Dedifferentiated amniotic fluid mesenchymal stem cell (primary cell): ENCODE measurements around the gene NUTM2B.
"Not testable (repeated sequence)": the region's sequence is repeated elsewhere in the genome, so short reads cannot be mapped to it uniquely, and the experiment has no call there.

Source experiments
- DNase-seq: peaks from one replicate; pipeline ENCODE4 v3.0.0-alpha.2; 2016; ENCODE audit errors: extremely low spot score

NUTM2B gene

DNA sequence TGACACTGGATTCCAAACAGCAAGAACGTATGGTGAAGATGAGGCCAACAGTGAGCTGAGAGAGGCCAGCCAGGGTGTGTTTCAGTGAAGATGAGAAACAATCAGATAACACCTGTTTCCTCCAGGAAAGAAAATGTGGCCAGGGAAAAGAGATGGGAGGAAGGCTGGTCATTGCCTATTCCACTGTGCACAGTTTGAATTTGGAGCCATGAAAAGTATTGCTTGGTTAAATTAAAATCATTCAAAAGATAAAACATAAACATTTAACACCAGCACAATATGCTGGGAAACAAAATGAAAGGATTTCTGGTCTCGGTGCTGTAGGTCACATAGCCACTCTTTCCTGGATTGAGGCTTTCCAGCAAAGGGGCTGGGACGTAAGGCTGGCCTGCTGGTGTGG lies at the start of gene NUTM2B:
TSS of gene NUTM2B (plus strand) at position 301 of the 400 bp plus-strand sequence. CDS start 383 bp downstream, outside the sequence.
- DNase-seq: not testable (repeated sequence)

GRCh38 chr10:79663287-79663686 lies 39.7 kb upstream of the NUTM2B start:
- DNase-seq: not testable (repeated sequence)

DNA sequence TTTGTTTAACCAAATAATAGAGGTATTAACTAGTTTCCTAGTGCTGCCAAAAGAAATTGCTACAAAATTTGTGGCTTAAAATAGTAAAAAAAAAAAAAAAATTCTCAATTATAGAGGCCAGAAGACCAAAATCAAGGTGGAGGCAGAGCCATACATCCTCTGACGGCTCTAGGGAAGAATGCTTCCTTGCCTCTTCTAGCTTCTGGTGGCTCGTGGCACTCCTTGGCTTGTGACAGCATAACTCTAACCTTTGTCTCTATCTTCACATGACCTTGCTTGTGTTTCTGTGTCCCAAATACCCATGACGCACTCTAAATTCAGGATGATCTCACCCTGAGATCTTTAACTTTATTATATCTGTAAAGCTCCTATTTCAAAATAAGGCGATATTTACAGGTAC lies 38.3 kb upstream of the NUTM2B start:
- DNase-seq: not testable (repeated sequence)

- DNase-seq: not testable (repeated sequence)
These were observed 33.7 kb upstream of the NUTM2B start for GRCh38 chr10:79669248-79669788.

DNA sequence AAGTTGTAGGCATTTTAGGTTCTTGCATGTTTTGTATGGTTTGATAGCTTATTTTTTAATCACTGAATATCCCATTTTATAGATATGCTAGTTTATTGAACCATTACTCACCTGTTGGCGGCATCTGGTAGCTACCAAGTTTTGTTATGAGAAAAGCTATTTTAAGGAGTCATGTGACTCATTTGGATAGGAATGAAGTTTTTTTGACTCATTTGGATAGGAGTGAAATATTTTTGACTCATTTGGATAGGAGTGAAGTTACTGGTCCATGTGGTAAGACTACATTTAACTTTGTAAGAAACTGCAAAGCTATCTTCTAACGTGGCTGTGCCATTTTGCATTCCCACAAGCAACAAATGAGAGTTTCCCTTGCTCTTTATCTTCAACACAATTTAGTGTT lies 28.1 kb upstream of the NUTM2B start:
- DNase-seq: not testable (repeated sequence)

GRCh38 chr10:79683026-79683883 lies 19.8 kb upstream of the NUTM2B start:
- not testable (repeated sequence) for DNase-seq

DNA sequence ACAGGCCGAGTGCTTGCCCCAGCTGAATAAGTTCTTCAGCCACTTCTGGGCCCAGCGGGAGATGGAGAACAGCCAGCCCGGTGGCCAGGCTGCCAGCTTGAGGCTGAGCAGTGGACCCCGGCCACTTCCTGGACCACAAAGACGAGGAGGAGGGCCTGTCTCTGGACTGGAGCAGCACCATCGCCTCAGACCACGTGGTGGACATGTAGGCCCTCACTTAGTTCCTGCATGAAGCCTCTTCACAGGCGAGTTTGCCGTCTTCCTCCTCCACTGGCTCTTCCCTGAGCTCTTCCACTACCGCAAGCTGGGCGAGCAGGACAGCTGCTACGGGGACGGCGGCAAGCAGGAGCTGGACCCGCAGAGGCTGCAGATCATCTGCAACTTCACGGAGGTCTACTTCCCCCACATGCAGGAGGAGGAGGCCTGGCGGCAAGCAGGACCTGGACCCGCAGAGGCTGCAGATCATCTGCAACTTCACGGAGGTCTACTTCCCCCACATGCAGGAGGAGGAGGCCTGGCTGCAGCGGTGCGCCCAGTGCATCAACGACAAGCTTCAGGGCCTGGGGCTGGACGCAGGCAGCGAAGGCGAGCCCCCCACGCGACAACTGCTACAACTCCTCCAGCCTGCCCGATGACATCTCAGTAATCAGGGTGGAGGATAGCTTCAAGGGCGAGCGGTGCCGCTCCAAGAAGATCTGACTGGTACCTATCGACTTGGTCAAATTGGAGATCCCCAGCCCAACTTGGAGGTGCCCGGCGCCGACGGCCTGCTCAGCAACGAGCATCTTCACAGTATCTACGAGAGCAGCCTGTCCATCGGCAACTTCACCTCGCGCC lies 18.9 kb upstream of the NUTM2B start:
- not testable (repeated sequence) for DNase-seq

DNA sequence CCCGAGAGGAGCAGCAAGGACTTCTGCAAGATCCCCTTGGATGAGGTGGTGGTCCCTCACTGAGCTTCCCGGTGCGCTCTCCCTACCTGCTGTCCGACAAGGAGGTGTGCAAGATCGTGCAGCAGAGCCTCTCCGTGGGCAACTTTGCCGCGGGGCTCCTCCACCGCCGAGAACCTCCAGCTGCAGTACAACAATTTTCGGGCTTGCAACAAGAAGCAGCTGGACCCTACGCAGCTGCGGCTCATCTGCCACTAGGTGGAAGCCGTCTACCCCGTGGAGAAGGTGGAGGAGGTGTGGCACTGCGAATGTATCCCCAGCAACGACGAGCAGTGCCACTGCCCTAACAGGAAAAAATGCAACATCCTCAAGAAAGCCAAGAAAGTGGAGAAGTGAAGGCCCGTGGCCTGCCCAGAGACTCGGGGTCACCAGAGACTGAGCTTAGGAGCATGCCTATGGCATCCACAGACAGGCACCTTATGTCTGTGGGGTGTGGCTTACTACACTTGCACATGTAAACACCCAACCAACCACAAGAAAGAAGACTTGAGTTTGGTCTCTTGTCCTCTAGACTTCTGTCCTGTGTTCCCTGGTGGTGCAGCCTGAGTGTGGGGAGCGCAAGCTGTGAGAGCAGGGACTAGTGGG lies 17.9 kb upstream of the NUTM2B start:
- DNase-seq: not testable (repeated sequence)

DNA sequence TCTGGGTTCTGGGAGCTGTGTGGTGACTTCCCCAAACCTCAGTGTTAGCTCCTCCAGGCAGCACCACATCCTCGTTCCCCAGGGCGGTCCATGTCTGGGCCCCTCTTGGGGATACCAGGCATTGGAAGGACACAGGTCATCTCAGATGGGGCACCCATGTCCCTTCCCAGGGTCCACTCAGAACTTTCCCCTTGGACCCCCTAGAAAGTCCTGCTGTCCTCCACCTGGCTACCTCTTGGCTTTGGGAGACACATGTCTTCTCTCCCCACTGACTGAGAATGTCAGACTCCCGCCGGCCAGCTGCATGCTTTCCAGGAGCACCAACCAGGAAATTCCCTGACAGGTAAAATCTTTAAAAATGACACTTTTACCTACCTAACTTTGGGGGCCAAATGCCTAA lies 16.4 kb upstream of the NUTM2B start:
- not testable (repeated sequence) for DNase-seq

DNA sequence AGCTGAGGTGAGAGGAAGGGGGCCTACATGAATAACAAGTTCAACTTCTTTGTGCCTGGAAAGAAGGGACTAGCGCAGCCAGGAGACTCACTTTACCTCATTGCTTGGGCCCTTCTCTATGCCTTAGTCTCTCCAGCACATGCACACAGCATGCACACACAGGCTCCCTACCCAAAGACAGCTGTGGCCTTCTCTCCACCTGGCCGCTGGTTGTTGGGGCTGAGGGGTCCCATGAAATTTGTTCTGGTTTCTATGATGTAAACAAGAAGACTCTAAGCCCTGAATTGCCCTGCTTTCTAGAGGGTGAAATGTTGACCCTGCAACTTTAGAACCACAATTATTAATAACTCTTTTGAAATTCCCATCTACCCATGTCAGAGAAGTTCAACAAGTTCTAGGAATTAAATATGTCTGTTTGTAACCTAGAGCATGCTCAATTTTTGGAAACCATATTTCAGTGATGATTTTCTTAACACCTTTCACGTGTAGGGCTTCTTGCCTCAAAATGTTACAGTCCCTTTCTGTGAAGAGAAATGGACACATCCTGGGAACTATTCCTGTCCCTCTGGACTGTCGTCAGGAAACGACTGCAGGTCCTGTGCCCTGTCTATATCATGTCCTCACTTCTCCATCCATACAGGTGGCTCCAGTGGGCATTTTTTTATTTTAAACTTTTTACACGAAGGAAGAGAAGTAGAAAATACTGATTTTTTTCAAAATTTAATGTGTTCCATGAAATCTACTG lies 15.4 kb upstream of the NUTM2B start:
- DNase-seq: not testable (repeated sequence)

- DNase-seq: not testable (repeated sequence)
These were observed 14.2 kb upstream of the NUTM2B start for GRCh38 chr10:79688798-79689197.

DNA sequence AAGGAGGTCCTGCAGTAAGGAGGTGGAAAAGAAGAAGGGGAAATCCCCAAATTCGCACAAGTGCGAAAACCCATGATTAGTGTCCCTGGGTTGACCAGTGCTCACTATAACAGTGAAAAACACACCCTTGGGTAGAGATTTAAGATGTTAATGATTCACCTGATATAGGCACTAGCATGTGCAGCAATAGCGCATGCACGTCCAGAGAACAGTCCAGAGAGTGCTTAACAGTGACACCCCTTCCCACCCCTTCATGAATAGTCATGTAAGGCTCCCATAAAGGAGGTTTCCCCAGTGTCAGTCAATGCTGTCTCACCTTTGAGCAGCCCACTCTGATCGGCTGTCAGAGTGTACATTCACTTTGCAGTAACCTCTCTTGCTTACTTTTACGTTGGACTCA lies 6.4 kb upstream of the NUTM2B start:
- not testable (repeated sequence) for DNase-seq

GRCh38 chr10:79697141-79697540 lies 5.9 kb upstream of the NUTM2B start:
- DNase-seq: not testable (repeated sequence)

- not testable (repeated sequence) for DNase-seq
These were observed 2.6 kb upstream of the NUTM2B start for GRCh38 chr10:79700381-79700944.

GRCh38 chr10:79707017-79707416 lies 4.0 kb downstream of the NUTM2B start:
- DNase-seq: not testable (repeated sequence)

DNA sequence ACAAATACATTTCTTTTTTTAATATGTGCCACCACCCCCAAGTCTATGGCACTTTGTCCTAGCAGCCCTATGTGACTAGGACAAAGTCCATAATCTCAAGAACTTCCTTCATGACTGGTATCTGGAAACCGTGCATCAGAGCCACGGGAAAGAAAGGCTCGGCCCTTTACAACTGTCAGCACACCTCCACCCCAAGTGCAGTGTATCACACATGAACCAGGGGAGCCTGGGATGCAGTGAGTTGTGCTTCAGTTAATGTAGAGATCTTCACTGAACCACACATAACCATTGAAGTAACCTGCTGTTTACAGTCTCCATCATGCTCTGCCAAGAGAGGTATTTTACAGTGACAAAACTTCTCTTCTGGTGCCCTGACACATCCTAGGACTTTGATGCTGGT lies 11.9 kb downstream of the NUTM2B start:
- DNase-seq: not testable (repeated sequence)

DNA sequence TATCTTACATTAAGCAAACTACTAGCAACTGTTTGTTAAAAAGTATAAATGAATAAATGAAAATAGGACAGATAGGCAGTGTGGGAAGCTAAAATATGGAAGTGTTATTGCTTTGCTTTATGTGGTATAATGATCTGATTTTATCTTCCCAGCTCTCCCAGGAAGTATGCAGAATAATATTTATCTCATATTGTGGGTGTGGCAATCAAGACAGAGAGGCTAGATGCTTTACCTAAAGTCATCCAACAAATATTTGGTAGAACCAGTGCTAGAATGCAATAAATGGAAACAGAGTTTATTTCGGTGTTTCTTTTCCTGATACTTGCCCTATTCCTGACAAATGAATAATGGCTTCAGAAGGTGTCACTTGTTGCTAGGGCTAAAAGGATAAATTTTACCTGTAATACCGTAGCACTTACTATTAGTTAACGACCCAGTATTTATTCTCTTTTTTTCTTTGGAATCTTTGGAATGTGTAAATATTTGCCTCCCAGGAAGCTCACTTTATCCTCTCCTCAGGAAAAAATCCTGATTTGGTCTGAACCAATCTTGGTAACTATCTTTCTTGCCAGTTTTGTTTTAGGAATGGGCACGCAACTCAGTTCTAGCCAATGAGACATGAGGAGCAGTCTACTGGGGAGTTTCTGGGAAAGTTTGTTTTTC lies 14.0 kb downstream of the NUTM2B start:
- not testable (repeated sequence) for DNase-seq

GRCh38 chr10:79720000-79720399 lies 17.0 kb downstream of the NUTM2B start:
- DNase-seq: not testable (repeated sequence)

DNA sequence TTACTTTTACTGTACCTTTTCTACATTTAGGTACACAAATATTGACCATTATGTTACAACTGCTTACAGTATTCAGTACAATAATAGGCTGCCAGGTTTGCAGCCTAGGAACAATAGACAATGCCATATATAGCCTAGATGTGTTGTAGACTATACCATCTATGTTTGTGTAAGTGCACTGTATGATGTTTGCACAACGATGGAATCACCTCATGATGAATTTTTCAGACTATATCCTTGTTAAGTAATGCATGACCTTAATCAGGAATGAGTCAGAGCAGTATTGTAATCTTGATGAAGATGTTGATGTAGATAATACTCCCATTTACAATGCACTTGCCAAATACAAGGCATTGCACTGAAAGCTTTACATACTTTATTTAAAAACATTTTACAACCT lies 23.6 kb downstream of the NUTM2B start:
- not testable (repeated sequence) for DNase-seq

GRCh38 chr10:79744844-79745243 lies 41.8 kb downstream of the NUTM2B start:
- not testable (repeated sequence) for DNase-seq
